Brain microvascular endothelial cell (primary cell): ENCODE results near the gene ATP5F1C.

Source experiments
- DNase-seq: peaks from one replicate; pipeline ENCODE4 v3.0.0-alpha.2; 2020
- H3K27ac ChIP-seq: fragments of 250-450 bp; sonication (Bioruptor Pico); 2 replicates; pipeline ENCODE4 v1.5.1; 2020; ENCODE audit warnings: mild to moderate bottlenecking, moderate library complexity
- H3K27me3 ChIP-seq: fragments of 250-450 bp; sonication (Bioruptor Pico); replicated peaks from 2 replicates; pipeline ENCODE4 v1.5.1; 2020; ENCODE audit warnings: mild to moderate bottlenecking
- H3K36me3 ChIP-seq: fragments of 250-450 bp; sonication (Bioruptor Pico); replicated peaks from 2 replicates; pipeline ENCODE4 v1.5.1; 2020; ENCODE audit warnings: mild to moderate bottlenecking
- H3K4me3 ChIP-seq: 2 replicates; pipeline ENCODE4 v1.5.1; 2011; ENCODE audit warnings: low read depth, mild to moderate bottlenecking, control low read depth, low read length, moderate library complexity
- CTCF ChIP-seq: IDR thresholded peaks from 2 replicates; pipeline ENCODE4 v1.5.1; 2011; ENCODE audit warnings: low read depth, mild to moderate bottlenecking, moderate library complexity, low read length, control low read depth, inconsistent platforms; ENCODE audit errors: missing control alignments
- in situ Hi-C: cut with HindIII; loops from 2 replicates; pipeline ENCODE4 v1.10.0; 2017; ENCODE audit warnings: low sequenced_read_pairs, low pct_ligation_motif_present

ATP5F1C gene

GRCh38 chr10:7755103-7755502 lies 32.9 kb upstream of the ATP5F1C start:
- no peak for TF ChIP-seq CTCF
- no peak for DNase-seq
- no peak overlapping the region for H3K4me3 ChIP-seq
- in situ Hi-C loops = no loop called here
- H3K36me3 ChIP-seq = peaks cover 54% of the 10 kb centered on the region
- no peak overlapping the region for H3K27ac ChIP-seq
- H3K27me3 ChIP-seq = no peaks in the 10 kb centered on the region

- TF ChIP-seq CTCF = peak; percentile 81
- DNase-seq = peak; percentile 11
- no peak overlapping the region for H3K4me3 ChIP-seq
- in situ Hi-C loops = no loop called here
- no peaks in the 10 kb centered on the region for H3K27me3 ChIP-seq
- H3K36me3 ChIP-seq = peaks cover 64% of the 10 kb centered on the region
- no peak overlapping the region for H3K27ac ChIP-seq
Observed at GRCh38 chr10:7756360-7756992, 31.5 kb upstream of the ATP5F1C start.

DNA sequence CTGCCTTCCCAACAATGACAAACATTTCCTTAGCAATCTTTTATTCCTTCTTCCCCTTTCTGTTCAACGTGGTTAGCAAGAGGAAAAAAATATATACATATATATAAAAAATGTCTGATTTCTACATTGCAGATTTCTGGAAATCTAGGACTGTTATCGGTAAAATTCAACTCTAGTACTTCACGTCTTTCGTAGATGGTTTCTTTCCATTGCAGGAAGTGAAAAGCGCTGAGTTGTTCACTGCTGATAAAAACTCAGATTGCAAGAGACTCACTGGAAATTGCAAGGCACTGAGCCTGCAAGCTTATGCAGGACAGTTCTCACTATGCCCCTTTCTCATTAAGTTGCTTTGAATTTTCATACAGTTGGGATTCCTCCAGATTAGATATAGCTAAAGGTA lies 24.0 kb upstream of the ATP5F1C start:
- H3K27me3 ChIP-seq = no peaks in the 10 kb centered on the region
- H3K36me3 ChIP-seq = peaks cover 58% of the 10 kb centered on the region
- no peak overlapping the region for H3K4me3 ChIP-seq
- no peak for TF ChIP-seq CTCF
- DNase-seq = no peak
- in situ Hi-C loops = no loop called here
- no peak overlapping the region for H3K27ac ChIP-seq

DNA sequence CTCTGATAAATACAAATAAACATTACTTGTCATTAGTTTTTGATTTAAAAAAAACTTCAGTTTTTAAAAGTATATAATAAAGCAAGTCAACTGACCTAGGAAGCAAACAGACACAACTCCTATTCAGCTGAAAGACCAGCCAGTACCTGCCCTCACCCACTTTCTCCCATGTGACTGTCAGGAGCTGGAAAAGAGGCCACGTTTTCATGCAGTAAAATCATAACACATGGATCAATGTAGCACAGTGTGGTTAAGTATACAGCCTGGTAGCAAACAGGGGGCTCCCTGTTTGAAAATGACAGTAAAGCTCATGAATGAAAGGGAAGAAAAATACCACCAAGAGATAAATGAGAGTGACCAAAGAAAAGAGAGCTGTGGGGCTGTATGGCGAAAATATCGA lies 21.7 kb upstream of the ATP5F1C start:
- Histone ChIP-seq H3K4me3 (no peak overlapping the region), H3K36me3 (peaks cover 47% of the 10 kb centered on the region), H3K27me3 (no peaks in the 10 kb centered on the region), H3K27ac (no peak overlapping the region)
- TF ChIP-seq CTCF = no peak
- DNase-seq = no peak
- in situ Hi-C loops = no loop called here

- Histone ChIP-seq H3K4me3 (no peak overlapping the region), H3K27ac (peak overlapping the region; percentile 40), H3K36me3 (peaks cover 40% of the 10 kb centered on the region), H3K27me3 (no peaks in the 10 kb centered on the region)
- no peak for TF ChIP-seq CTCF
- peak; percentile 88 for DNase-seq
- in situ Hi-C loops = no loop called here
Observed at GRCh38 chr10:7767209-7767608, 20.8 kb upstream of the ATP5F1C start.

- H3K27ac ChIP-seq = no peak overlapping the region
- H3K36me3 ChIP-seq = peaks cover 28% of the 10 kb centered on the region
- no peaks in the 10 kb centered on the region for H3K27me3 ChIP-seq
- no peak for DNase-seq
- in situ Hi-C loops = no loop called here
- no peak overlapping the region for H3K4me3 ChIP-seq
- TF ChIP-seq CTCF = no peak
Observed at GRCh38 chr10:7768417-7768816, 19.6 kb upstream of the ATP5F1C start.
